Measurements from ENCODE around the gene RNFT2.
"Not testable (repeated sequence)": the region's sequence is repeated elsewhere in the genome, so short reads cannot be mapped to it uniquely, and the experiment has no call there.

The RNFT2 gene

DNA sequence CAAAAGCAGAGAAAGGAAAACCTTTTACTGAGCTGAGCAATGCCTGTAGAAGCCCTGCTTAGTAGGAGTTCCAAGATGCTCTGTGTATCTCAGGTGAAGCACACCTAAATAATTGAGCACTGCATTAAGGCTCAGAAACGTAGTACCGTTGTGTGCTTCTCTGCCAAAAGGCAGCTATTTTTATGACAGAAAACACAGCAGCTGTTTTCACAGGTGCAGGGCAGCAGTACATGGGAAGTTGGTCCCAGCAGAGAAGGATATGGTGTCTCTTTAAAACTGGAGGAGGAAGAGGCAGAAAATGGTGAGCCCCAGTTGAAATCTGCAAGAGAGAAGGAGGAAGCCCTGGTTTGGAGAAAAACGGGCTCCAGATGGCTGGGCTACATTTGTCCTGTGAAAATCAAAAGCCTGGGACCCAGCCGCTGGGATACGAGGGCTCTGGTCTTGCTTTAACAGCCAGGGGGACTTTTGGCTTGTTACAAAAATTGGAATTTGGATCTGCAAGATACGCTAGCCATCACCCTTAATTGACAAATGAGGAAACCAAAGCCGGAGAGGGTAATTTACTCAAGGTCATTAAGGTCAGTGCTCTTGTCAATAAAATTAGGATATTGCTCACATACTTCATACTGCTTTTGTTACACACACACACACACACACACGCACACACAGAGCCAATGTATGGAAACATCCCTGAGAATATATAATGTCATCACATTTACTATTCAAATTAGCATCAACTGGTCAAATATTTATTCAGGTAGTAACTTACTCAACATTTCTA lies 27.6 kb upstream of the RNFT2 start:
- DNase-seq (ENCODE audit: low read depth): no peak

DNA sequence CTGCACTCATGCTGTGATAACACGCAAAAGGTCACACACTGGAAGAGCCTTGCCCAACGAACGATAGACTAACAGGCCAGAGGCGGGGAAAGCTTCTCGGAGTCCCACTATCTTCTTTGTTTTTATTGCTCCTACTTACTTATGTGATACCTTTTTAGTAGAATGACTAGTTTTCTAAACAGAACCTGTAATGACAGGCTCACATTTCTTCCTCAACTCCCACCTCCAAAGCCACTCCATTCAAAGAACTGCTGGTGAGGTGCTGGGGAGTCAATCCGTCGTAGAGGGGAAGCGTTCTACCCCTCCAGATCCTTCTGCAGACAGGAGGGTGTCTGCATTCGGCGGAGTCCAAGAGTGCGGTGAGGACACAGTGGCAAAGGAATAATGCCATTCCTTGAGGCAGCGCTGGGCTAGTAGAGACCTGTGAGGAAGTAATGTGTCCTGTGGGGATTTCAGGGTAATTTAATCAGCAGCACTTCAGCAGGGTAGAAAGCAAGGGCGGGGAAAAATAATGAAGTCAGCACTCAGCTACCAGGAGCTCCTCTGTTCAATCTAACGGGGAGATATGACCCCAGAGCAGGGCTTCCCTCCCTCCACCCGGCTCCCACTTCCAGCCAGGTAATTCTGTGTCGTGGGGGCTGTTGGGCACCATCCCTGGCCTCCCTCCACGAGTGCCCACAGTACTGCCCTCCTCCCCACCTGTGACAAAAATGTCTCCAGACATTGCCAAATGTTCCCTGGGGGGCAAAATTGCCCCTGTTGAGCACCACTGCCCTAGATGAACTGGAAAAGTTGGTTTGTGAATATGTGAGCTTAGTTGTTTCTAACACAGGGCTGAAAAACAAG lies 25.4 kb upstream of the RNFT2 start:
- no peak for DNase-seq (ENCODE audit: low read depth)

DNA sequence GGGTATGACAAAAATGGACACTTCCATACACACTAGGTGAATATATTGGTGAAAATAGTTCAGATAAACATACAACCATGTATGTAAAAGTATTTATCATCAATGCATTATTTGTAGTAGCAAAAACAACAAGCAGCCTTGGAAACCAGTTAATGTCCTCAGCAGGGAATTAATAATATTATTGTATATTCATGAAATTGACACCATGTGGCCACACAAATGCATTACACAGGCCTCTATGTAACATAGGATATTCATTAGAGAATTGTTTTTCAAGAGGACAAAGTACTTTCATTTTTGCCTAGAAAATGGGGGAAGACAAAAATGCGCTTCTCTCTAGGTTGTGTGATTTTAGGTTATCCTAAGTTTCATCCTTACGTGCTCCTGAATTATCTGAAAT lies 24.6 kb upstream of the RNFT2 start:
- DNase-seq (ENCODE audit: low read depth): no peak

DNA sequence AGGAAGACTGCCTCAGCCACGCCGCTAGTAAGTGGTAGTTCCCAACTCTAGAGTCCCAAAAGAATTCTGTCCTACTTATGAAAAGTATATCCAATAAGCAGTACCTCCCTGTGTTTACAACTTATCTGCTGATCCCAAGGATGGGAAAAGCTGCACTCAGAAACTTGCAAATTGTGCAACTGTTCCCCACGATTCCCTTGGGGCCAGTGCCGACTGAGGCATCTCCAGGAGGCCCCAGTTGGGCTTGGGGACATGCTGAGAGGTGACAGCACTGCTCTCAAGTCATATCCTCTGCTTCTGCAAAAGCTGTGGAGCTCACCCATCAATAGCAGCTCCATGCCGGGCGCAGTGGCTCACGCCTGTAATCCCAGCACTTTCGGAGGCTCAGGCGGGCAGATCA lies 23.9 kb upstream of the RNFT2 start:
- no peak for DNase-seq (ENCODE audit: low read depth)

DNA sequence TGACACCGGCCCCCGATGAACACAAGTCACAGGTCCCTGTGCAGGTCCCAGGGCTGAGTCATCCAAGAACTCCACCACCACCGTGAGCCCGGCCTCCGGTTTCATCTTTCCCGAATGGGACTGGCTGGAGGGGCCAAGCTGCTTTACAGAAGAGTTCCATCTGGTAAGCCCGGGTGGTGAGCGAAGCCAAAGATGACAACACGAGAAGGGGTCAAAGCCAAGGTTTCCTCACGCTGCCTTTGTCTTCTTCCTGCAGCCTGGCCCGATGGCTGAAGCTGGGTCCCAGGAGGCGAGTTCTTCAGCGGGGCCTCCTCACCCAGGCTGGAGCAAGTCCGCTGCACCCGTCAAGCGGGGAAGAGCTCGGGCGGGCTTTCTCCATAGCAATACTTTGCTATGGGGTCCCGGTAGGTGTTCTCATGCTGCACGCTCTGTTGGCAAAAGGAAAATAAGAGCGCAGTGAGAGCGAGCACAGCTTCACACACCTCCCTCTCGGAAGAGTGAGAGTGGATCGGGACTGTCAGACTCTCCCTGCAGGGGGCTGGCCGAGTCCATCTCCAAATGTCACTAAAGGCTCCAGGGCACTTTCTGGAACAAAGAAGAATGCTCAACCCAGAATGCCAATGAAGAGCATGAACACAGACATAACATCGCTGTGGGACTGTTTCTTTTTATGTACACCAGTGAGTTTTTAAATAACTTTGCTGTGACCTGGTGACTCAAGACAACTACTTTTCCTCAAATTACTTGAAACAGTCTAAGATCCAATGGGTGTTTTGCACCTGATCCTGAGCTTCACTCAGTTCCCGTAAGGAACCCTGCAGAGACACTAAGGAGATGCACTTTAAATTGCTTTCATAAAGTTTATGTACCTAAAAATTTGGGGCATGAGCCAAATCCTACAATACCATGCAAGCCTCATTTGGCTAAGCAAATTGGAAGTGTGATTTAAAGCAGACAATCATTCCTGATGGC lies 20.4 kb upstream of the RNFT2 start:
- DNase-seq (ENCODE audit: low read depth): peak; percentile 25

DNA sequence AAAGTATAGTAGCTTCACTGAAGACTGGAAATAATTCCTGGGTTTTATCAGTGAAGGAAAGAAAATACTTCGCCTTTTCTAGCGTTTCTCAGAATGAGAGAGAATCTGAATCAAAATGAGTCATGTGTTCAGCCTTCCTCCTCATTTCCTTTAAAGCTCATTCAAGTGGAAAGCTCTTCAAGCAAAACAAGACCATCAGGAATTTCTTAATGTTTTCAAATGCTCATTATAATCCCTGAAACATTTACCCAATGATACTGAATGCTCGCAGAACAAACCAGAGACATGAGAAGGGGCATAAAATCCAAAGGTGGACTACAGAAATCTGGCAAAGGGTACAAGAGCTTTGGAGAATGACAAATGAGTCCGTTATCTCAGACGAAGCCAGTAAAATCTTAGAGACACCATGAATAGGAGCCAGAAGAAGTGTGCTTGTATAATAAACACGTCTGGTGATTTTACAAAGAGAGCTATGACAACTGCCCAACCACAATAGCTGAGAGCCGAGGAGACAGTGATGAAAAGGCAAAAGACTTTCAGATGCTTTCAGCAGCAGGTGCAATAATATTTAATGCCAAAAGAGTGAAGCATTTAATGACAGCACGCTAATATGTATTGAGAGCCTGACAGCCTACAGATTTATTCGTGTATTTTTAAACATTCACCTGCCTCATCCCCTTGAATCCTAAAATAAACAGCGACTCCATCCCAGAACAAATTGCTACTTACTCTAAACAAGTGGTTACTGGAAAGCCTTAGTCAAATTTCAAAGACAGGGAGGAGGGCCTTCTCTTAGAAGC lies 19.3 kb upstream of the RNFT2 start:
- DNase-seq (ENCODE audit: low read depth): no peak

DNA sequence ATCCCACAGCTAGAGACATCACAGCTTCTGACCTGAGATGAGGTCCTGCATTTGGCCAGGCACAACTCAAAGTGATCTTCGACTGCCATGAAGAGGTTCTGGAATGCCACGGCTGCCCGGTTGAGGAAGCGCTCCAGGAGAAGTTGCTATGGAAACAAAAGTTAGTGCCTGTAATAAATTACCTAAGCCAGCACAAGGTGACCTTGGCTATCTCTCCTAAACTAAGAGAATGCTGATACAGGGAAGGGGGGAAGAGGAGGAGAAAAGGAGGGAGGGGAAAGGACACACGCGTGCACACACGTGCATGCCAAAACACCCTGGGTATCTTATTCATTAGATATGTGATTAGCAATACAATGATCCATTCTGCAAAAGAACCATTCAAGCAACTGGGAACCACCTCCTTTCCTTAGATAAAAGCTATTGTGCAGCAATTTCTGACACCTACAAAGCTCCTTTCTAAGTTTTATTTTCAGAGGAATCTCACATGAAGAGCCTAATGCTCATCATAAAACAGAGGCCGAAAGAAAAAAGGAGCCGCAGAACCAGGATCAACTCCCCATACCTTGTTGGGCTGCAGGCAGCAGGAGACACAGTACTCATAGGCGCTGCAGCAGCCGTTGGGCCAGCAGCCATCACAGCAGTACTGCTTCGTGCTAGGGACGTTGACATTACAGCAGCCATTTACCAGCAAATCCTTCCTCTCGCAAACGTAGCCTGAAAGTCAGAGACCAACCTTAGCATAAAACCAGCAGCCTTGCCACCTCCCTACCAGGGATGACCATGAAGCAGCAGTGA lies 18.2 kb upstream of the RNFT2 start:
- DNase-seq (ENCODE audit: low read depth): no peak

DNA sequence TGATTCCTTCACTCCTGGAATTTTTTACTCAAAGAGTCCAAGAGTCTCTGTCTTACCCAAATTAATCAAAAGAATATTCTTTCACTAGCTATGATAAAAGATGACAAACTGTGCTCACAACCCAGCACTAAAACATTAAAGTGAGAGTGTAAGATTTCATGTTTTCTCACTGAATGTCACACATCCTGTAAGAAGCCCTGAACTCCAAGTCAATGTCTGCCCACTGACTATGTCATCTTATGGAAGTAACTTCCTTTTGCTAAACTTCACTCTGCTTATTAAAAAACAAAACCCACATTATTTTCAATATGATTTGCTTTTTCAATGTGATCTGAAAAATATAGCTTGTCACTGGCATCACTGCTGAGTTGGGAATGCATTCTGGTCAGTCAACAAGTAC lies 15.9 kb upstream of the RNFT2 start:
- DNase-seq (ENCODE audit: low read depth): no peak

DNA sequence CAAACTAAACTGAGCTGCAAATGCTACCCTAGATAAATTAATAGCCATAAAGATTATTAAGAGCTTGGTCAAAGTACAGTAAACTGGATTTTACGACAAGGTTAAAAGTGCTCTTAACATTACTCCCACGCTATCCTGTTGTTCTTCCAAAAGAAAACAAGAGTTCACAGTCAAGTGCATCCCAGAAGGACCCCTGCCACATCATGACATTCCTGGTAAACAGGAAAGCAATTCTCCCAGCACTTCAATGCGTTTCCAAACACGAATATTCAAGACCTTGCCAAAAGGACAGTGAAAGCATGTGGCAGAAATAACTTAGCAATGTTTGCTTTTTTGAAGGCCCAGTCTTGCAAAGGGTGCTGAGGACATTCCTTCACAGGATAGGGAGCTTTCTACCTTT lies 11.4 kb upstream of the RNFT2 start:
- no peak for DNase-seq (ENCODE audit: low read depth)

DNA sequence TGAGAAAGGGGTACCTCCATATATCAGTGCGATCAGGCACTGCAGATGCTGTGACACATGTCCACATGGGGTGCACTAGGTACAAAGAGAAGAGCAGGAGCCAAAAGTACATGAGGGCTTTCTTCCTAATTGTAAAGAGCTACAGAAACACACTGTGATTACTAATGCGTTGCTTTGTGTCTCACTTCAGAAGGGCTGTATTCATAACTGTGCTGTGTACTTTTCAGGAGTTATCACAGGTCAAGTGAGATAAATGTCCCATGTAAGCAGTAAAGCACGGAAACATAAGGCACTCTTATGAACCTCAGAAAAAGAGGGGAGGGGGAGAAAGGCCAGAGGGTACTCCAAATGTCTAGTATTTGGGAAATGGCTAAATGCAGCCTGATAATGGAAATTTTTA lies 10.9 kb upstream of the RNFT2 start:
- DNase-seq (ENCODE audit: low read depth): no peak

DNA sequence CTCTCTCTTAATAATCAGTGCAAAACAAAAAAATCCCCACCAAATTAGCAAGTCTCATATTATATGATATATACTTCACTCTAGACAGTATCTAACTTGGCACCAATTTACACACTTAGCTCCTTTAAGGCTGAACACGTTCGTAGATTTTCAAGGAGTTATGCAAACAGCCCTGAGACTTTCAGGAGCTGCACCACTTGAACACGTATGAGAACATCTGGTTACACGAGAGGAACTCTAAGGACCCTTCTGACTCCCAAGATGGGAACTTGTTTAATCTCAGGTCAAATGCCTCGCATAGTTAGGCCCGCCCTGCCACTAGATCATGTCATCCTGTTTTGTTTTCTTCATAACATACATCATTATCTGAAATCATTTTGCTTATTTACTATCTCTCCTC lies 10.2 kb upstream of the RNFT2 start:
- DNase-seq (ENCODE audit: low read depth): no peak

DNA sequence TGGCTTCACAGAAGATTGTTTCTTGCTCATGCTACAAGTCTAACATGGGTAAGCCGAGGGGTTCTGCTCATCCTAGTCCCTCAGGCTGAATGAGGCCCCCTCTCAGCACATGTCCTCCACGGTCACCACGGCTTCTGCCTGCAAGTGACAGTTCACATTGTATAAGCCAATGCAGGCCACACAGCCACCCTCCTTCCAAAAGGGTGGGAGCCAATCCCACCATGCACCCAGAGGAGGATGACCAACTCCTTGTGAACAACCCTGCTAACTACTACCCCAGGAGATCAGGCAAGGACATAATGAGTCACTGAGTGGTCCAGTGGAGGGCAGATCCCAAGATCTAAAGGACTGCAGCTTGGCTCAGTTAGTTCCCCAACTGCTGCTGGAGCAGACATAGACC lies 6.3 kb upstream of the RNFT2 start:
- no peak for DNase-seq (ENCODE audit: low read depth)

DNA sequence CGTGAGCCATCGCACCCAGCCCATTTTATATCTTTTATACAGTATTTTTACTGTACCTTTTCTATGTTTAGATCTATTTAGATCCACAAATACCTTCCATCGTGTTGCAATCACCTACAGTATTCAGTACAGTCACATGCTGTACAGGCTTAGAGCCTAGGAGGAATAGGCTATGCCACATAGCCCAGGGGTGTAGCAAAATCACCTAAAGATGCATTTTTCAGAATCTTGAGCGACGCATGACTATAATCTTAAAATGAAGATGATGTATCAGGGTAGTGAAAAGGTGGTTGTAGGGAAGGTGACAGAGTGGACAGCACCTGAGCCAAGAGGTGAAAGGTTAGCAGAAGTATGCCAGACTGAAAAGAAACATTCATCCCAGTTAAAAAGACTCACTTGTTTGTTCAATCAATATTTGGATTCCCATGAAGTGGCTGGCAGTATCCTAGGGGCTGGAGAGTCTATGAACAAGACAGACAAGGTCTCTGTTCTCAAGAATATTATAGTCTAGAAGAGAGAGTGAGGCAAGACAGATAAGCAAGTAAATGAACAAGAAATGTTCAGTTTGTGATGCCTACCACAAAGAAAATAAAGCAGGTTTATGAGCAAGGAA lies 3.9 kb upstream of the RNFT2 start:
- DNase-seq (ENCODE audit: low read depth): no peak

DNA sequence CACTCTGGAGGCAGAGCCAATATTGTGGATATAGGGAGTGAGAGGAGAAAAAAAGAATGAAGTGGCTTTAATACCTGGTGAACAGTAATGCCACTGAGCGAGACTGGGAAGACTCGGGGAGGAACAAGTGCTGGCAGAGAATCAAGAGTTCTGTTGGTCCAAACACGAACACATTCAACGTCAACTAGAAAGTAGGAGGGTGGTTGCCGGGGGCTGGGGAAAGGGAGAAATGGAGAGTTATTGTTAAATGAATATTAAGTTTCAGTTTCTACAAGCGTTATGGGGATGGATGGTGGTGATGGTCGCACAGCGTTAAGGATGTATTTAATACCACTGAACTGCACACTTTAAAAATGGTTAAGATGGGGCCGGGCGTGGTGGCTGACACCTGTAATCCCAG lies 3.0 kb upstream of the RNFT2 start:
- no peak for DNase-seq (ENCODE audit: low read depth)

DNA sequence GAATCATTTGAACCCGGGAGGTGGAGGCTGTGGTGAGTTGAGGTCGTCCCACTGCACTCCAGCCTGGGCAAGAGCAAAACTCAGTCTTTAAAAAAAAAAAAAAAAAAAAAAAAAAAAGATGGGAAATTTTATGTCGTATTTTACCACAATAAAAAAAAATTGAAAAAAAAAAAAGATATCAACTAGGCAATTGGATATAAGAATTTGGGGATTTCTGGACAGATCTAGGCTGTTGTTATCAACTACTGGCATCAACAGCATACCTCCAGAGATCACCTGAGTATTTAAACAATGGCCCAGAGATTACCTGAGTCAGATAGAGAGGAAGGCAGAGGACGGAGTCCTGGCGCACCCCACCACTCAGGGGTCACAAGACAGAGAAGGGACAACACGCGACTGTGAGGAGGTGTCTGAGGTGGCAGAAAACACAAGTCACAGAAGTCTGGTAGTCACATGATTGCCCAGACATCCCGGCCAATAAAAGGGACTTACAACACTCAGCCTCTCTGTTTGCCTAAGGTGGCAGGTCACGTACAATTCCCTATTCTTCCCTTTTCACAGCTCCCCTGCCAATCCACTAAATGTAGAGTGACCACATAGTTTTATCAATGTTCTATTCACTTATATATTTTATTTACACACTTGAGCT lies 2.0 kb upstream of the RNFT2 start:
- no peak for DNase-seq (ENCODE audit: low read depth)

DNA sequence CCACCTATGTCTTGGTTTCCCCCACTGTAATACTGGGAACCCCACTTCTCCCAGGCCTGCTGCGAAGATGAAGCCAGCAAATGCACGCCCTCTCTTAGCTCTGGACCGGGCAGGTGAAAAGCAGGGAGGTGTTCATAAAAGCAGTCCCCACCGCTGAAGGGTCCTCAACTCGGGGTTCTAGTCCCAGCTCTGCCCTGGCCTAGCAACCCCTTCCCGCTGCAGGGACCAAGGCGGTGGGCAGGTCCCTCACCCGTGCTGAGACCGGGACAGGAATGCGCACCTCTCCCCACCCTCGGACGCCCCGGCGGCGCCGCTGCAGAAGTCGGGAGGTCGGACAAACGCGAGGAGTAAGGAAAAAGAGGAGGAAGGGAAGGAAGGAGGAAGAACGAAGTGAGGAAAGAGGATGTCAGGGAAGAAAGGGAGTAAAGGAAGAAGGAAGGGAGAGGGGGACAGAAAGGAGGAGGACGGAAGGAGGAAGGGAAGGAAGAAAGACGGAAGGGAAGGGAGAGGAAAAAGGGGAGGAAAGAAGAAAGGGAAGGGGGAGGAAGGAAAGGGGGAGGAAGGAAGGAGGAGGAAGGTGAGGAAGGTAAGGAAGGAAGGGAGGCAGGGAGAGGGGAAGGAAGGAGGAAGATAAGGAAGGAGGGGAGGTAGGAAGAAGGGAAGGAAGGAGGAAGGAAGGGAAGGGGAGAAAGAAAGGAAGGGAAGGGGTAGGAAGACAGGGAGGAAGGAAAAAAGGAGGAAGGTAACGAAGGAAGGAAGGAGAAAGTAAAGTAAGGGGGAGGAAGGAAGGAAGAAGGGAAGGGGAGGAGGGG lies 947 bp upstream of the RNFT2 start:
- DNase-seq (ENCODE audit: low read depth): no peak

DNA sequence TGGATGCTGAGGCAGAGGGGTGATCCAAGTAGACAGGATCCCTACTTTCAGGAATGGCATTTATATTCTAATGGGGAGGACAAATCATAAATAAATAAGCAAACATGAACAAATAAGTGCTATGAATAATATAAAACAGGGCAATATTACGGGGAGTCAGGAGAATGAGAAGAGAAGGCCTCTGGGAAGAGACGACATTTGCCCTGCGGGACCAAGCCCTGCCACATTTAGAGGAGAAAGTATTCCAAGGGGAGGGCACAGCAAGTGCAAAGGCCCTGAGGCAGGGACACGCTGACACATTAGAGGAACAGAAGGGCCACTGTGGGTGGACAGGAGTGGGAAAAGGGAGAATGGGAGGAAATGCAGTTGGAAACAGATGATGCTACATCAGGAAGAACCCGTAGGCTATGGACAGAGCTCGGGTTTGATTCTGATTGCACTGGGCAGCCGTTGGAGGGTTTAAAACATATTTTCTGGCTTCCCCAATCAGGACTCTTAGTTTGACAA lies 1.3 kb downstream of the RNFT2 start:
- DNase-seq (ENCODE audit: low read depth): no peak

DNA sequence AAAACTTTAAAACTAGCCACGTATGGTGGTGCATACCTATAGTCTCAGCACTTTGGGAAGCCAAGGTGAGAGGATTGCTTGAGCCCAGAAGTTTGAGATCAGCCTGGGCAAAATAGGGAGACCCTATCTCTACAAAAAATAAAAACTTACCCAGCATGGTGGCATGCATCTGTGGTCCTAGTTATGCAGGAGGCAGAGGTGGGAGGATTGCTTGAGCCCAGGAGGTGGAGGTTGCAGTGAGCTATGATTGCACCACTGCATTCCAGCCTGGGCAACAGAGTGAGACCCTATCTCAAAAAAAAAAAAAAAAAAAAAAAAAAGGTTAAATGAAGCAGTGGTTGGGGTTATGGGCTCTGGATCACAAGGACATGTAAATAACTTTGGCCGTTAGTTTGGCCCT lies 4.7 kb downstream of the RNFT2 start:
- not testable (repeated sequence) for DNase-seq (ENCODE audit: low read depth)

DNA sequence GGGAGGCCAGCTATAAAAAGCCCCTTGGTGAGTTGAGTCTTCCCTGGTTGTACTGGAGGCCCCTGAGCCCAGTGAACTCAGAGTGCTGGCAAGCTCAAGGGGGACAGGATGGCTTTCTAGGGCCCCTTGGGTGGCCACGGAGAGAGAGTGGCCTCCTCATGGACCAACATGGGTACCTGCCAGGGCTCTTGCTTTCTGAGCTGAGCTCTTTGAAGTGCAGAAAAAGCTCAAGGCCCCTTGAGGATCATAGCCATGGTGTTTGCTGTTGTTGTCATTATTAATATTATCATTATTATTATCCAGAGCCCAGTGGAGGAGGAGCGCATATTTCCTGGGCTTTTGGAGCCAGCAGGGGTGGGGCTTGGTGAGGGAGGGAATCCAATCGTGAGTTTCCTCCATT lies 6.7 kb downstream of the RNFT2 start:
- no peak for DNase-seq (ENCODE audit: low read depth)
